Activated T-helper 17 cell treated with anti-CD3 and anti-CD28 coated beads, Interleukin-2, amount 50 U/mL, for 72 hours (primary cell): Measurements from ENCODE around the gene KANSL3. TPM values are rescaled to one million over a fixed set of nuclear protein-coding genes. Genes with fewer than 3 reads are reported as not detected.
"Not testable (repeated sequence)": the region's sequence is repeated elsewhere in the genome, so short reads cannot be mapped to it uniquely, and the experiment has no call there.

Experiments
- ATAC-seq: fragments of 150-1000 bp; cut with Tn5 transposase; replicated peaks from 2 replicates; pipeline ENCODE4 v1.10.0; 2021; ENCODE audit warnings: mild to moderate bottlenecking, moderate library complexity
- H3K27ac Mint-ChIP-seq: one replicate; pipeline ENCODE4 v1.8.0; 2022; ENCODE audit warnings: mixed read lengths
- H3K27me3 Mint-ChIP-seq: one replicate; pipeline ENCODE4 v1.8.0; 2022; ENCODE audit warnings: mixed read lengths
- H3K36me3 Mint-ChIP-seq: one replicate; pipeline ENCODE4 v1.8.0; 2022; ENCODE audit warnings: low read depth, mild to moderate bottlenecking, mixed read lengths
- H3K4me1 Mint-ChIP-seq: one replicate; pipeline ENCODE4 v1.8.0; 2022; ENCODE audit warnings: mixed read lengths
- H3K4me3 Mint-ChIP-seq: one replicate; pipeline ENCODE4 v1.8.0; 2022; ENCODE audit warnings: mild to moderate bottlenecking, mixed read lengths
- H3K9me3 Mint-ChIP-seq: one replicate; pipeline ENCODE4 v1.8.0; 2022; ENCODE audit warnings: mixed read lengths
- total RNA-seq, 2 donors: library from RNA; stranded (reverse); gene quantifications; one replicate each; pipeline ENCODE4 v1.2.3, GENCODE V29; 2022

KANSL3 gene
- total RNA-seq, 2 donors from 2014 or later = 59.5 to 59.7 TPM

DNA sequence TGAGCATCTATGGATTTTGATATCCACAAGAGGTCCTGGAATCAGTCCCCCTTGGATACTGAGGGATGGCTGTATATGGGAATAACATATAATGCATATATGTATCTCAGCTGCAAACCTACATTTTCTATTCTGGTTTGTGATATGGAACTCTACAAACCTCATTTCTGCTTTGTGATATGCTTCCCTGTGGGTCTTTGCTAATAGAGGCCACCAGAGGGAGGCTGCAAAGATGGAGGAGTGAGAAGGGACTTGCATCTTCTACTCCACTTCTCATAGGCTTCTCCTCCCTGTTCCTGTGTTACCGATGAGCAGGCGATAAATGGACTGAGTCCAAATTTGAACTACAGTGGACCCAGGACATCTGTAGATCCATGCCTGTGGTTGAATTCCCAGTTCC, 63.7 kb downstream of the KANSL3 start:
- Mint-ChIP-seq H3K4me1 (no peaks in the 10 kb centered on the region), H3K27me3 (no peaks in the 10 kb centered on the region), H3K4me3 (no peak overlapping the region), H3K27ac (no peak overlapping the region), H3K36me3 (no peaks in the 10 kb centered on the region), H3K9me3 (no peaks in the 10 kb centered on the region)
- no peak for ATAC-seq

GRCh38 chr2:96568094-96568493, 70.0 kb downstream of the KANSL3 start:
- no peaks in the 10 kb centered on the region for H3K4me1 Mint-ChIP-seq
- no peaks in the 10 kb centered on the region for H3K36me3 Mint-ChIP-seq
- H3K9me3 Mint-ChIP-seq = no peaks in the 10 kb centered on the region
- no peak for ATAC-seq
- no peak overlapping the region for H3K27ac Mint-ChIP-seq
- H3K4me3 Mint-ChIP-seq = no peak overlapping the region
- H3K27me3 Mint-ChIP-seq = no peaks in the 10 kb centered on the region

DNA sequence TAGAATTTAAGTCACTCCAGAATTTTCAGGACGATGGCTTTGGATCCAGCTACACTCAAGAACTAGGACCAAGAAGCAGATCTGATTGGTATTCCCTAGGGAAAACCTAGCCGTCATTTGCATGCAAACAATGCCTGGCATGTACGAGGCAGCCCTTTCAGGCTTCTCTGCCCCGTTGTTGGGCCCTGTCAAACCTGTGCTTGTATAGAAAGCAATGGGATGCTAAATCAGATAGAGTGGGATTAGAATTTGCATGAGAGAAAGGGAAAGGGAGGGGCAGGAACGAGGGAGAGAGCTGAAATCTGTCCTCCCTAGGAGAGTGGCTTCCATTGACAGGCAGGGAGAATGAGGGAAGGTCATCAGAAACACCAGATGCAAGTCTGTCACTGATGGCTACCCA, 73.0 kb downstream of the KANSL3 start:
- H3K4me1 Mint-ChIP-seq = no peaks in the 10 kb centered on the region
- no peak overlapping the region for H3K27ac Mint-ChIP-seq
- no peak for ATAC-seq
- H3K27me3 Mint-ChIP-seq = no peaks in the 10 kb centered on the region
- no peak overlapping the region for H3K4me3 Mint-ChIP-seq
- H3K36me3 Mint-ChIP-seq = no peaks in the 10 kb centered on the region
- H3K9me3 Mint-ChIP-seq = no peaks in the 10 kb centered on the region

GRCh38 chr2:96564563-96564962, 73.5 kb downstream of the KANSL3 start:
- Mint-ChIP-seq H3K4me3 (no peak overlapping the region), H3K4me1 (no peaks in the 10 kb centered on the region), H3K27me3 (no peaks in the 10 kb centered on the region), H3K27ac (no peak overlapping the region), H3K36me3 (no peaks in the 10 kb centered on the region), H3K9me3 (no peaks in the 10 kb centered on the region)
- ATAC-seq = no peak

DNA sequence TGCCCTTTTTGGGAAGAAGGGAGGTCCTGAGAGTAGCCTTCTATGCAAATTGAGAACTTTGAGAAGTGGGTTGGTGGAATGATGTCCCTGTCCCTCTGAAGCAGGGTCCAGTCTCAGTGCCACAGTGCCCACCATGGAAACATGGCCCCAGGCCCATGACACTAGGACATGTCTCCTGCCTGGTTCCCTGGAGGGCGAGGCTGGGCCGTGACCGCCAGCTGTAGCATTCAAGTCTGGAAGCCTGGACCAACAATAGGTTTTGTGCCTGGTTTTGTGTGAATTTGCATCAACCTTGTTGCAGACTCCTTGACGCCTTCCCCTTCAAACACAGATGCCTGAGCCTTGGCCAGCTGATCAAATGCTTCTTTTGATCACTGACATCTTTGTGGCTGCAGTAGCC, 74.1 kb downstream of the KANSL3 start:
- Mint-ChIP-seq H3K4me3 (no peak overlapping the region), H3K27me3 (no peaks in the 10 kb centered on the region), H3K36me3 (no peaks in the 10 kb centered on the region), H3K27ac (no peak overlapping the region), H3K9me3 (no peaks in the 10 kb centered on the region), H3K4me1 (no peaks in the 10 kb centered on the region)
- ATAC-seq = no peak

- Mint-ChIP-seq H3K27me3 (no peaks in the 10 kb centered on the region), H3K27ac (peak overlapping the region; percentile 51), H3K4me1 (peaks cover 10% of the 10 kb centered on the region), H3K4me3 (no peak overlapping the region), H3K36me3 (peaks cover 19% of the 10 kb centered on the region), H3K9me3 (no peaks in the 10 kb centered on the region)
- no peak for ATAC-seq
Observed at GRCh38 chr2:96558485-96558884, 79.6 kb downstream of the KANSL3 start.

GRCh38 chr2:96558061-96558460, 80.1 kb downstream of the KANSL3 start:
- no peaks in the 10 kb centered on the region for H3K9me3 Mint-ChIP-seq
- H3K4me3 Mint-ChIP-seq = no peak overlapping the region
- H3K36me3 Mint-ChIP-seq = peaks cover 19% of the 10 kb centered on the region
- H3K4me1 Mint-ChIP-seq = peaks cover 10% of the 10 kb centered on the region
- H3K27me3 Mint-ChIP-seq = no peaks in the 10 kb centered on the region
- ATAC-seq = no peak
- H3K27ac Mint-ChIP-seq = peak overlapping the region; percentile 51

DNA sequence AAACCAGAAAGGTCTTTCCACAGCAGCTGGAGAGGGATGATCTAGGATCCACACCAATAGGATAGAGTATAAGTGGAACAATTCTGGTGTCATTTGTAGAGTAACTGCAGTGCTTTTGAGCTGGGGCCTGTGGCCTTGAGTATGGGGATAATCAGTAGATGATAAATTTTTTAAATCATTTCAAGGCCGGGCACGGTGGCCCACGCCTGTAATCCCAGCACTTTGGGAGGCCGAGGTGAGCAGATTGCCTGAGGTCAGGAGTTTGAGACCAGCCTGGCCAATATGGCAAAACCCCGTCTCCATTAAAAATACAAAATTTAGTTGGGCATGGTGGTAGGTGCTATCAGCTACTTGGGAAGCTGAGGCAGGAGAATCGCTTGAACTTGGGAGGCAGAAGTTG, 80.7 kb downstream of the KANSL3 start:
- peak overlapping the region; percentile 42 for H3K4me3 Mint-ChIP-seq
- H3K27ac Mint-ChIP-seq = peak overlapping the region; percentile 66
- not testable (repeated sequence) for ATAC-seq, H3K4me1 Mint-ChIP-seq, H3K9me3 Mint-ChIP-seq, H3K27me3 Mint-ChIP-seq
- peaks cover 20% of the 10 kb centered on the region for H3K36me3 Mint-ChIP-seq

- ATAC-seq = peak; percentile 82
- Mint-ChIP-seq H3K27ac (peak overlapping the region; percentile 66), H3K4me1 (peaks cover 10% of the 10 kb centered on the region), H3K4me3 (peak overlapping the region; percentile 42), H3K27me3 (no peaks in the 10 kb centered on the region), H3K9me3 (no peaks in the 10 kb centered on the region), H3K36me3 (peaks cover 27% of the 10 kb centered on the region)
Observed at GRCh38 chr2:96556441-96557330, 81.4 kb downstream of the KANSL3 start.

DNA sequence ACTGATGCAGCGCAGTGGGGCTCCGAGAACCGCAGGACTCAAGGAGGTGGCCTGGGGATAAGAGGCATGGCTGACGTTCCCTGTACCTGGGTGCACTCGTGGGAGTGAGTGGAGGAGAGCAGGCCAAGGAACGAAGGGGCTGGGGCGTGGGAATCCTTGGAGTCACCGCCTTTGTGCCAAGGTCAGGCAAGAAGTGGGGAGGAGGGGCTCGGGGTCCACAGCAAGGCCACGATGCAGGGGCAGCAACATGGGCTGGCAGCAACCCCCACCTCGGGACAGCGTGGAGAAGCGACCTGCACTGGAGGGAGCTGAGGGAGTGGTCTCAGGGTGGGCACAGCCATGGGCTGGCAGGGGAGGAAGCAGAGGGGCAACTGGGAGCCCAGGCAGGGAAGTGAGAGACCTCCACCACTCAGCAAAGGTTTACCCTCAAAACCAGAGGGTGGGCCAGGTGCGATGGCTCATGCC, 82.9 kb downstream of the KANSL3 start:
- Mint-ChIP-seq H3K9me3 (no peaks in the 10 kb centered on the region), H3K36me3 (peaks cover 40% of the 10 kb centered on the region), H3K27me3 (no peaks in the 10 kb centered on the region), H3K4me1 (peaks cover 10% of the 10 kb centered on the region), H3K4me3 (no peak overlapping the region), H3K27ac (peak overlapping the region; percentile 89)
- ATAC-seq = no peak

GRCh38 chr2:96554293-96555145, 83.6 kb downstream of the KANSL3 start:
- Mint-ChIP-seq H3K4me3 (peak overlapping the region; percentile 48), H3K27ac (peak overlapping the region; percentile 89), H3K9me3 (no peaks in the 10 kb centered on the region), H3K4me1 (peaks cover 10% of the 10 kb centered on the region), H3K36me3 (peaks cover 47% of the 10 kb centered on the region), H3K27me3 (no peaks in the 10 kb centered on the region)
- ATAC-seq = peak; percentile 27

GRCh38 chr2:96553957-96554292, 84.2 kb downstream of the KANSL3 start:
- Mint-ChIP-seq H3K36me3 (peaks cover 50% of the 10 kb centered on the region), H3K4me3 (peak overlapping the region; percentile 48), H3K27ac (peak overlapping the region; percentile 89)
- not testable (repeated sequence) for H3K4me1 Mint-ChIP-seq, H3K27me3 Mint-ChIP-seq, ATAC-seq, H3K9me3 Mint-ChIP-seq

- Mint-ChIP-seq H3K4me3 (peak overlapping the region; percentile 48), H3K4me1 (peaks cover 10% of the 10 kb centered on the region), H3K27ac (peak overlapping the region; percentile 89), H3K9me3 (no peaks in the 10 kb centered on the region), H3K36me3 (peaks cover 56% of the 10 kb centered on the region), H3K27me3 (no peaks in the 10 kb centered on the region)
- ATAC-seq = no peak
Observed at GRCh38 chr2:96553176-96553956, 84.7 kb downstream of the KANSL3 start.
